GM19467 (cell line): ENCODE data around the gene PIP5K1C.
"Not testable (repeated sequence)": the region's sequence is repeated elsewhere in the genome, so short reads cannot be mapped to it uniquely, and the experiment has no call there.

ENCODE experiments used
- ATAC-seq: cut with Tn5 transposase; IDR thresholded peaks from one replicate; pipeline ENCODE4 v1.9.1; 2021; ENCODE audit warnings: mild to moderate bottlenecking, moderate library complexity; ENCODE audit not compliant: unreplicated experiment

Gene PIP5K1C

GRCh38 chr19:3601021-3601420, 99.2 kb downstream of the PIP5K1C start:
- no peak for ATAC-seq

- no peak for ATAC-seq
Measured at GRCh38 chr19:3599776-3600187, 100.5 kb downstream of the PIP5K1C start.

GRCh38 chr19:3595521-3596061, 104.7 kb downstream of the PIP5K1C start:
- no peak for ATAC-seq

GRCh38 chr19:3593156-3593555, 107.1 kb downstream of the PIP5K1C start:
- ATAC-seq: no peak

GRCh38 chr19:3591876-3592613, 108.2 kb downstream of the PIP5K1C start:
- ATAC-seq: no peak

GRCh38 chr19:3590991-3591659, 109.1 kb downstream of the PIP5K1C start:
- ATAC-seq: no peak

- no peak for ATAC-seq
Measured at GRCh38 chr19:3589949-3590348, 110.3 kb downstream of the PIP5K1C start.

- ATAC-seq: no peak
Measured at GRCh38 chr19:3589439-3589838, 110.8 kb downstream of the PIP5K1C start.

GRCh38 chr19:3586707-3587346, 113.4 kb downstream of the PIP5K1C start:
- no peak for ATAC-seq

- no peak for ATAC-seq
Measured at GRCh38 chr19:3586127-3586626, 114.1 kb downstream of the PIP5K1C start.

- no peak for ATAC-seq
Measured at GRCh38 chr19:3585301-3586126, 114.8 kb downstream of the PIP5K1C start, which contains the start of gene GIPC3. Gene GIPC3, plus strand, starts transcription at chr19:3585478. Its CDS starts 120 bp downstream, at chr19:3585598.

- ATAC-seq: not testable (repeated sequence)
Measured at GRCh38 chr19:3584036-3584802, 116.0 kb downstream of the PIP5K1C start.

- not testable (repeated sequence) for ATAC-seq
Measured at GRCh38 chr19:3581792-3582191, 118.5 kb downstream of the PIP5K1C start.
